HG03571 (cell line): ENCODE results near the gene SCG5.

Experiments
- ATAC-seq: cut with Tn5 transposase; IDR thresholded peaks from one replicate; pipeline ENCODE4 v1.9.1; 2021; ENCODE audit not compliant: unreplicated experiment

Gene SCG5

GRCh38 chr15:32659340-32660155, 18.0 kb downstream of the SCG5 start:
- no peak for ATAC-seq

- no peak for ATAC-seq
These were observed 22.2 kb downstream of the SCG5 start for GRCh38 chr15:32663671-32664070.

GRCh38 chr15:32664796-32665195, 23.3 kb downstream of the SCG5 start:
- no peak for ATAC-seq

- ATAC-seq: no peak
These were observed 25.8 kb downstream of the SCG5 start for GRCh38 chr15:32667321-32667720.

GRCh38 chr15:32668942-32669341, 27.4 kb downstream of the SCG5 start:
- ATAC-seq: no peak

- ATAC-seq: no peak
These were observed 28.5 kb downstream of the SCG5 start for GRCh38 chr15:32669896-32670611.

GRCh38 chr15:32670623-32671022, 29.1 kb downstream of the SCG5 start:
- ATAC-seq: no peak

- ATAC-seq: no peak
These were observed 30.1 kb downstream of the SCG5 start for GRCh38 chr15:32671339-32672325.

GRCh38 chr15:32674681-32675080, 33.2 kb downstream of the SCG5 start:
- ATAC-seq: no peak

GRCh38 chr15:32675466-32675865, 34.0 kb downstream of the SCG5 start:
- ATAC-seq: no peak

GRCh38 chr15:32676169-32676568, 34.7 kb downstream of the SCG5 start:
- ATAC-seq: no peak

GRCh38 chr15:32677238-32677750, 35.8 kb downstream of the SCG5 start:
- no peak for ATAC-seq

- ATAC-seq: no peak
These were observed 37.8 kb downstream of the SCG5 start for GRCh38 chr15:32679298-32679690.

GRCh38 chr15:32682569-32682968, 41.1 kb downstream of the SCG5 start:
- no peak for ATAC-seq

GRCh38 chr15:32682977-32683630, 41.6 kb downstream of the SCG5 start:
- no peak for ATAC-seq

GRCh38 chr15:32683906-32684584, 42.5 kb downstream of the SCG5 start:
- no peak for ATAC-seq

GRCh38 chr15:32685576-32685975, 44.1 kb downstream of the SCG5 start:
- no peak for ATAC-seq

GRCh38 chr15:32687556-32687955, 46.0 kb downstream of the SCG5 start:
- ATAC-seq: no peak

- no peak for ATAC-seq
These were observed 46.7 kb downstream of the SCG5 start for GRCh38 chr15:32688151-32688639.
